Measurements from ENCODE around the gene KCNQ1.

The KCNQ1 gene

GRCh38 chr11:2425506-2425905 is 19.3 kb upstream of the KCNQ1 start:
- no peak for DNase-seq

- no peak for DNase-seq
Observed at GRCh38 chr11:2426221-2426620, 18.6 kb upstream of the KCNQ1 start.

GRCh38 chr11:2426826-2427521 is 17.8 kb upstream of the KCNQ1 start:
- no peak for DNase-seq

- DNase-seq = no peak
Observed at GRCh38 chr11:2427721-2428321, 17.0 kb upstream of the KCNQ1 start.

GRCh38 chr11:2428322-2428795 is 16.4 kb upstream of the KCNQ1 start:
- DNase-seq = peak; percentile 85

- no peak for DNase-seq
Observed at GRCh38 chr11:2431395-2431794, 13.4 kb upstream of the KCNQ1 start.

GRCh38 chr11:2432171-2432621 is 12.6 kb upstream of the KCNQ1 start:
- DNase-seq = no peak

GRCh38 chr11:2432628-2433071 is 12.2 kb upstream of the KCNQ1 start:
- no peak for DNase-seq

- no peak for DNase-seq
Observed at GRCh38 chr11:2433106-2433925, 11.5 kb upstream of the KCNQ1 start.

GRCh38 chr11:2434008-2434407 is 10.8 kb upstream of the KCNQ1 start:
- no peak for DNase-seq

GRCh38 chr11:2434506-2435255 is 10.1 kb upstream of the KCNQ1 start:
- DNase-seq = no peak

- no peak for DNase-seq
Observed at GRCh38 chr11:2435288-2436012, 9.4 kb upstream of the KCNQ1 start.

GRCh38 chr11:2436013-2436520 is 8.7 kb upstream of the KCNQ1 start:
- DNase-seq = no peak

- no peak for DNase-seq
Observed at GRCh38 chr11:2436521-2437031, 8.2 kb upstream of the KCNQ1 start.

- no peak for DNase-seq
Observed at GRCh38 chr11:2437516-2437915, 7.3 kb upstream of the KCNQ1 start.

- no peak for DNase-seq
Observed at GRCh38 chr11:2439820-2440219, 5.0 kb upstream of the KCNQ1 start.

- no peak for DNase-seq
Observed at GRCh38 chr11:2440646-2441045, 4.2 kb upstream of the KCNQ1 start.

GRCh38 chr11:2441171-2441570 is 3.6 kb upstream of the KCNQ1 start:
- DNase-seq = no peak

GRCh38 chr11:2442589-2442988 is 2.2 kb upstream of the KCNQ1 start:
- no peak for DNase-seq

- no peak for DNase-seq
Observed at GRCh38 chr11:2443406-2443805, 1.4 kb upstream of the KCNQ1 start.

Measured in stimulated activated CD4-positive, alpha-beta T cell treated with anti-CD3 and anti-CD28 coated beads, Interleukin-1b, Interleukin-23, amount 100 ng/mL, for 48 hours (primary cell).